C4-2B (cell line): Measurements from ENCODE around the gene GNS.
A peak's percentile ranks its signal among the peaks of the same experiment; 100 is the strongest.

Experiments used
- H3K27ac ChIP-seq: fragments of 450-650 bp; 2 replicates; pipeline ENCODE4 v1.5.1; 2017
- CTCF ChIP-seq: fragments of 450-650 bp; conservative IDR thresholded peaks from 2 replicates; pipeline ENCODE4 v1.5.1; 2017; ENCODE audit warnings: mild to moderate bottlenecking
- ZFX ChIP-seq: fragments of 450-650 bp; IDR thresholded peaks from 2 replicates; pipeline ENCODE4 v1.6.1; 2017

GNS gene

GRCh38 chr12:64667793-64668192, 91.4 kb downstream of the GNS start:
- TF ChIP-seq ZFX (no peak), CTCF (no peak)
- peak overlapping the region; percentile 75 for H3K27ac ChIP-seq

- peak overlapping the region; percentile 75 for H3K27ac ChIP-seq
- TF ChIP-seq CTCF: no peak
- TF ChIP-seq ZFX: no peak
These were observed 92.9 kb downstream of the GNS start for GRCh38 chr12:64666054-64666914.

- peak overlapping the region; percentile 32; the same call in 1 of the 2 replicates for H3K27ac ChIP-seq
- TF ChIP-seq CTCF (no peak), ZFX (no peak)
These were observed 93.7 kb downstream of the GNS start for GRCh38 chr12:64665514-64665913.
